OCI-LY1 (cell line): Measurements from ENCODE around the gene CYTL1.

Experiments
- H2AFZ ChIP-seq: fragments of 200-600 bp; sonication (generic), shearing (Covaris generic); 2 replicates; pipeline ENCODE4 v1.6.0; 2014; ENCODE audit warnings: antibody characterized with exemption, mild to moderate bottlenecking, low read length
- H3F3A ChIP-seq: fragments of 200-600 bp; sonication (generic), shearing (Covaris generic); 2 replicates; pipeline ENCODE4 v1.6.0; 2014; ENCODE audit warnings: mild to moderate bottlenecking, antibody characterized with exemption, low read length, moderate library complexity; ENCODE audit not compliant: insufficient read depth
- H3K27ac ChIP-seq: fragments of 200-600 bp; sonication (generic); 2 replicates; pipeline ENCODE4 v1.5.1; 2014; ENCODE audit warnings: low read length, mixed run types, mild to moderate bottlenecking, low read depth; ENCODE audit not compliant: poor library complexity, severe bottlenecking
- H3K27me3 ChIP-seq: fragments of 200-600 bp; sonication (generic); 2 replicates; pipeline ENCODE4 v1.6.0; 2014; ENCODE audit warnings: antibody characterized with exemption, mild to moderate bottlenecking, low read length, moderate library complexity; ENCODE audit not compliant: insufficient read depth
- H3K36me3 ChIP-seq: fragments of 200-600 bp; sonication (generic); 2 replicates; pipeline ENCODE4 v1.6.1; 2014; ENCODE audit warnings: mild to moderate bottlenecking, antibody characterized with exemption, low read length, moderate library complexity, mixed read lengths; ENCODE audit not compliant: insufficient read depth
- H3K4me1 ChIP-seq: fragments of 200-600 bp; sonication (generic); 2 replicates; pipeline ENCODE4 v1.5.1; 2014; ENCODE audit warnings: mild to moderate bottlenecking, low read length, moderate library complexity; ENCODE audit not compliant: insufficient read depth, severe bottlenecking
- H3K4me2 ChIP-seq: fragments of 200-600 bp; sonication (generic), shearing (Covaris generic); 2 replicates; pipeline ENCODE4 v1.6.1; 2014; ENCODE audit warnings: low read length
- H3K4me3 ChIP-seq: fragments of 200-600 bp; sonication (generic); 2 replicates; pipeline ENCODE4 v1.5.1; 2014; ENCODE audit warnings: low read length, low read depth, mild to moderate bottlenecking, mixed read lengths; ENCODE audit not compliant: poor library complexity, severe bottlenecking
- H3K79me2 ChIP-seq: fragments of 200-600 bp; shearing (Covaris generic); 2 replicates; pipeline ENCODE4 v1.6.1; 2016; ENCODE audit warnings: mixed run types, low read length, mixed read lengths; ENCODE audit not compliant: insufficient read depth
- H3K9ac ChIP-seq: fragments of 200-600 bp; sonication (generic), shearing (Covaris generic); 2 replicates; pipeline ENCODE4 v1.6.1; 2014; ENCODE audit warnings: mild to moderate bottlenecking, low read length, mixed read lengths
- H3K9me2 ChIP-seq: fragments of 200-600 bp; sonication (generic), shearing (Covaris generic); 2 replicates; pipeline ENCODE4 v1.6.1; 2014; ENCODE audit warnings: low read depth, mild to moderate bottlenecking, low read length, mixed read lengths
- H3K9me3 ChIP-seq: fragments of 200-600 bp; shearing (Covaris generic); 2 replicates; pipeline ENCODE4 v1.6.1; 2014; ENCODE audit warnings: low read length, mixed read lengths
- H4K20me1 ChIP-seq: fragments of 200-600 bp; sonication (generic), shearing (Covaris generic); 2 replicates; pipeline ENCODE4 v1.6.0; 2016; ENCODE audit warnings: mild to moderate bottlenecking, low read length; ENCODE audit not compliant: insufficient read depth
- EZH2 ChIP-seq: fragments of 200-600 bp; sonication (generic), shearing (Covaris generic); IDR thresholded peaks from 2 replicates; pipeline ENCODE4 v1.8.0; 2017; ENCODE audit warnings: borderline replicate concordance, mixed run types, mild to moderate bottlenecking, antibody characterized with exemption, low read length, moderate library complexity, mixed read lengths
- TF ChIP-seq, protein P1 (sequence below): fragments of 200-600 bp; sonication (generic), shearing (Covaris generic); IDR thresholded peaks from 2 replicates; pipeline ENCODE4 v1.5.1; 2017; ENCODE audit warnings: mild to moderate bottlenecking, antibody characterized with exemption, low read length, moderate library complexity, mixed read lengths

The CYTL1 gene

DNA sequence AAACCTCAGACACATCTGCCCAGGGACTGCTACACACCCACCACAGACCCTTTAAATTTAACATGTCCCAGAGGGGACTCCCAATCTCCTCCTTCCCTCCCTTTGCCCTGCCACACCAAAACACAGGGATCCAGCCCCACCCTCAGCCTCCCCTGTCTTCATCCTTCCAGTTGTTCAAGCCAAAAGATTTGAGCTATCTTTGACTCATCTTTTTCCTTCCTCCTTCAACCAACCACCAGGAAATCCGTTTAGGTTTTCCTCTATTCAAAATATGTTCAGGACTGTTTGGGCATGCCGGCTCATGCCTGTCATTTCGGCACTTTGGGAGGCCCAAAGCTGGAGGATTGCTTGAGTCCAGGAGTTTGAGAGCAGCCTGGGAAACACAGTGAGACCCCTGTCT, 25.1 kb upstream of the CYTL1 start:
- Histone ChIP-seq H3K9me3 (no peaks in the 10 kb centered on the region), H3K36me3 (no peaks in the 10 kb centered on the region), H3K27ac (no peak overlapping the region), H3K4me3 (no peak overlapping the region), H3K9ac (no peak overlapping the region), H3K4me1 (no peaks in the 10 kb centered on the region), H3K9me2 (no peaks in the 10 kb centered on the region), H3K79me2 (no peaks in the 10 kb centered on the region), H3F3A (no peaks in the 10 kb centered on the region), H2AFZ (no peak overlapping the region), H3K27me3 (no peaks in the 10 kb centered on the region), H4K20me1 (no peaks in the 10 kb centered on the region), H3K4me2 (no peak overlapping the region)
- TF ChIP-seq, protein P1, sequence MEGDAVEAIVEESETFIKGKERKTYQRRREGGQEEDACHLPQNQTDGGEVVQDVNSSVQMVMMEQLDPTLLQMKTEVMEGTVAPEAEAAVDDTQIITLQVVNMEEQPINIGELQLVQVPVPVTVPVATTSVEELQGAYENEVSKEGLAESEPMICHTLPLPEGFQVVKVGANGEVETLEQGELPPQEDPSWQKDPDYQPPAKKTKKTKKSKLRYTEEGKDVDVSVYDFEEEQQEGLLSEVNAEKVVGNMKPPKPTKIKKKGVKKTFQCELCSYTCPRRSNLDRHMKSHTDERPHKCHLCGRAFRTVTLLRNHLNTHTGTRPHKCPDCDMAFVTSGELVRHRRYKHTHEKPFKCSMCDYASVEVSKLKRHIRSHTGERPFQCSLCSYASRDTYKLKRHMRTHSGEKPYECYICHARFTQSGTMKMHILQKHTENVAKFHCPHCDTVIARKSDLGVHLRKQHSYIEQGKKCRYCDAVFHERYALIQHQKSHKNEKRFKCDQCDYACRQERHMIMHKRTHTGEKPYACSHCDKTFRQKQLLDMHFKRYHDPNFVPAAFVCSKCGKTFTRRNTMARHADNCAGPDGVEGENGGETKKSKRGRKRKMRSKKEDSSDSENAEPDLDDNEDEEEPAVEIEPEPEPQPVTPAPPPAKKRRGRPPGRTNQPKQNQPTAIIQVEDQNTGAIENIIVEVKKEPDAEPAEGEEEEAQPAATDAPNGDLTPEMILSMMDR, result no peak
- TF ChIP-seq EZH2, result no peak

DNA sequence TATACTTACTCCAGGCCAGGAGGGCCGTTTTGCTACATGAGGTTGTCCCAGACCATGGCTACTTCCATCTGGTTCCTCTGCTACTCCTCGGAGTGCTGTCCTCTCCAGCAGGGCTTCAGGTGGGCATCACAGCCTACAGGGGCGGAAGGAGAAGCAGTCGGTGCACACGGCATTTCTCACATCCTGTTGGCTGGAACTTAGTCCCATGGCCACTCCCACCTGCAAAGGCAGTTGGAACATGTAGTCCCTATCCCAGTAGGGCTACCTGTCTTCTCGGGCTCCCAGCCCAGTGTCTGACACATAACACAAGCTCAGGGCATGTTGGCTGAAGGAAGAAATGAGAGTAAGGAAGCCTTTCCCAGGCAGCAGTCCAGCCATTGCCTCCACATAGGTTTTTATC, 24.3 kb upstream of the CYTL1 start:
- Histone ChIP-seq H3K4me3 (no peak overlapping the region), H3F3A (no peaks in the 10 kb centered on the region), H3K9me3 (no peaks in the 10 kb centered on the region), H3K79me2 (no peaks in the 10 kb centered on the region), H2AFZ (no peak overlapping the region), H3K4me2 (no peak overlapping the region), H4K20me1 (no peaks in the 10 kb centered on the region), H3K27me3 (no peaks in the 10 kb centered on the region), H3K9ac (no peak overlapping the region), H3K4me1 (no peaks in the 10 kb centered on the region), H3K36me3 (no peaks in the 10 kb centered on the region), H3K9me2 (no peaks in the 10 kb centered on the region), H3K27ac (no peak overlapping the region)
- TF ChIP-seq, protein P1, result no peak
- TF ChIP-seq EZH2, result no peak

DNA sequence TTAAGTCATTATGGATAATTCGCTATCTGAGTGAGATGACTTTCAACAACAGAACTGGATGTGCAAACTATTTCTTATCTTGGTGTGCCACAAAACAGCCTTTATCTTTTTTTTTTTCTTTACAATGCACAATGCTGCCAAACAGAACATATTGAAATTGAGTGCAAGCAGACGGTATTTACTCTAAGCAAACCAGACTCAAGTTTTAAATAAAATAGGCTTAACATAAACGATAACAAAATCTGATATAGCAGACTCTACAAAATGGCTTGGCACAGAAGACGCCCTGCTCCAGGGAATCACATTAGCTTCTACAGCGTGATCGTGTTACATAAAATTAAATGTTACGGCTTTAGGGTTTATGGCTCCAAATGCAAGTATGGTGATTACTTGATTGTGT, 22.4 kb upstream of the CYTL1 start:
- TF ChIP-seq, protein P1, result no peak
- H3K36me3 ChIP-seq, result no peaks in the 10 kb centered on the region
- H3K4me3 ChIP-seq, result no peak overlapping the region
- H2AFZ ChIP-seq, result no peak overlapping the region
- H3K27me3 ChIP-seq, result no peaks in the 10 kb centered on the region
- H3K9ac ChIP-seq, result no peak overlapping the region
- no peaks in the 10 kb centered on the region for H3K9me2 ChIP-seq
- no peak overlapping the region for H3K27ac ChIP-seq
- no peaks in the 10 kb centered on the region for H3F3A ChIP-seq
- H3K9me3 ChIP-seq, result no peaks in the 10 kb centered on the region
- no peaks in the 10 kb centered on the region for H3K79me2 ChIP-seq
- H4K20me1 ChIP-seq, result no peaks in the 10 kb centered on the region
- no peak overlapping the region for H3K4me2 ChIP-seq
- H3K4me1 ChIP-seq, result no peaks in the 10 kb centered on the region
